ENCODE measurements around the gene TCTN2.

Gene TCTN2

DNA sequence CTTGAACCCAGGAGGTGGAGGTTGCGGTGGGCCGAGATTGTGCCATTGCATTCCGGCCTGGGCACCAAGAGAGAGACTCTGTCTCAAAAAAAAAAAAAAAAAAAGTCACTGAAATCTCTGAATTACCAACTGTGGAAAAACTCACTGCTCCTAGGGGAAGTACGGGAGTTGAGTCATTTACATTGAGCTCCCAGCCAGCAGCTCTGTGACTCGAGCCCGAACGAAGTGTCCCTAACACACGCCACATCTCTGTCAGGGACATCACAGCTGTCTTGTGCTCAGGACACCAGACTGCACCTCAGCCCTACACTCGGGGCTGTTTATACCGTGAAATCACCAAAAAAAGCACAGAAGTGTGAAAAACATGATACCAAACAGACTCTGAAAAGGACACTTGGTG, 62.3 kb downstream of the TCTN2 start:
- no peak overlapping the region for H3K4me2 ChIP-seq (ENCODE audit: insufficient read depth, low read length)
- no peaks in the 10 kb centered on the region for H3K9me3 ChIP-seq (ENCODE audit: insufficient read depth, low read length, severe bottlenecking)
- H2AFZ ChIP-seq (ENCODE audit: low read depth, low read length), result no peak overlapping the region
- no peak overlapping the region for H3K9ac ChIP-seq (ENCODE audit: low read depth, low read length)
- no peaks in the 10 kb centered on the region for H4K20me1 ChIP-seq (ENCODE audit: insufficient read depth, low read length)
- TF ChIP-seq EZH2 (IDR thresholded peaks at IDR 0.05; ENCODE audit: borderline replicate concordance, low read depth, low read length, severe bottlenecking), result no peak
- TF ChIP-seq, protein P1, sequence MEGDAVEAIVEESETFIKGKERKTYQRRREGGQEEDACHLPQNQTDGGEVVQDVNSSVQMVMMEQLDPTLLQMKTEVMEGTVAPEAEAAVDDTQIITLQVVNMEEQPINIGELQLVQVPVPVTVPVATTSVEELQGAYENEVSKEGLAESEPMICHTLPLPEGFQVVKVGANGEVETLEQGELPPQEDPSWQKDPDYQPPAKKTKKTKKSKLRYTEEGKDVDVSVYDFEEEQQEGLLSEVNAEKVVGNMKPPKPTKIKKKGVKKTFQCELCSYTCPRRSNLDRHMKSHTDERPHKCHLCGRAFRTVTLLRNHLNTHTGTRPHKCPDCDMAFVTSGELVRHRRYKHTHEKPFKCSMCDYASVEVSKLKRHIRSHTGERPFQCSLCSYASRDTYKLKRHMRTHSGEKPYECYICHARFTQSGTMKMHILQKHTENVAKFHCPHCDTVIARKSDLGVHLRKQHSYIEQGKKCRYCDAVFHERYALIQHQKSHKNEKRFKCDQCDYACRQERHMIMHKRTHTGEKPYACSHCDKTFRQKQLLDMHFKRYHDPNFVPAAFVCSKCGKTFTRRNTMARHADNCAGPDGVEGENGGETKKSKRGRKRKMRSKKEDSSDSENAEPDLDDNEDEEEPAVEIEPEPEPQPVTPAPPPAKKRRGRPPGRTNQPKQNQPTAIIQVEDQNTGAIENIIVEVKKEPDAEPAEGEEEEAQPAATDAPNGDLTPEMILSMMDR (IDR thresholded peaks at IDR 0.05; ENCODE audit: borderline replicate concordance, extremely low read depth, low read length, poor library complexity, severe bottlenecking), result no peak
- no peak overlapping the region for H3K4me3 ChIP-seq (ENCODE audit: low read depth in 1 of 2, low read length in 2 of 2)
- H3K36me3 ChIP-seq (ENCODE audit: insufficient read depth, low read length), result peaks cover 82% of the 10 kb centered on the region
- H3K4me1 ChIP-seq (ENCODE audit: insufficient read depth, low read length), result no peaks in the 10 kb centered on the region
- no peaks in the 10 kb centered on the region for H3K27me3 ChIP-seq (ENCODE audit: insufficient read depth, low read length, poor library complexity)
- ATAC-seq (ENCODE audit: insufficient read depth, low read depth), result no peak
- DNase-seq, result no peak
- H3K27ac ChIP-seq (ENCODE audit: low read length), result no peak overlapping the region
- no peaks in the 10 kb centered on the region for H3K79me2 ChIP-seq (ENCODE audit: insufficient read depth, low read length)

DNA sequence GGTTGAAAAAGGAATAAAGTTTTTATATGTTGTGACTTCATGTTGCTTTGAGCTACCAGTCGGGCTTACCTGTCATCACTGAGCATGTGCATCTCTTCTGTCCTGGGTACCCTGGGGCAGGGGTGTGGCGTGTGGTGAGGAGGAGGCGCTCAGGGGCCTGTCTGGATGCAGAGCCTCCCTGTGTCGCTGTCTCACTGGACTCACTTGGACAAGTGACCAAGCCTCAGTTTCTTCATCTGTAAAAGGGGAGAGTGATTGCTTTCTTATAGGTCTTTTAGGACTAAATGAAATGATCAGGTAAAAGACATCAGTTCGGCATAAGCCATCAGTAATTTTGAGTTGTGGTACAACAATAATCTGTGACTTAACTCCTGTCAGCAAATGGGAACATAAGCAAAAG, 63.4 kb downstream of the TCTN2 start:
- TF ChIP-seq, protein P1 (IDR thresholded peaks at IDR 0.05; ENCODE audit: borderline replicate concordance, extremely low read depth, low read length, poor library complexity, severe bottlenecking), result no peak
- Histone ChIP-seq H3K27me3 (ENCODE audit: insufficient read depth, low read length, poor library complexity) (no peaks in the 10 kb centered on the region), H3K27ac (ENCODE audit: low read length) (no peak overlapping the region), H2AFZ (ENCODE audit: low read depth, low read length) (no peak overlapping the region), H3K36me3 (ENCODE audit: insufficient read depth, low read length) (peaks cover 82% of the 10 kb centered on the region), H3K4me3 (ENCODE audit: low read depth in 1 of 2, low read length in 2 of 2) (no peak overlapping the region), H3K9ac (ENCODE audit: low read depth, low read length) (no peak overlapping the region), H3K9me3 (ENCODE audit: insufficient read depth, low read length, severe bottlenecking) (no peaks in the 10 kb centered on the region), H3K4me1 (ENCODE audit: insufficient read depth, low read length) (no peaks in the 10 kb centered on the region), H3K4me2 (ENCODE audit: insufficient read depth, low read length) (no peak overlapping the region), H3K79me2 (ENCODE audit: insufficient read depth, low read length) (no peaks in the 10 kb centered on the region), H4K20me1 (ENCODE audit: insufficient read depth, low read length) (no peaks in the 10 kb centered on the region)
- DNase-seq (no peak), ATAC-seq (ENCODE audit: insufficient read depth, low read depth) (no peak)

DNA sequence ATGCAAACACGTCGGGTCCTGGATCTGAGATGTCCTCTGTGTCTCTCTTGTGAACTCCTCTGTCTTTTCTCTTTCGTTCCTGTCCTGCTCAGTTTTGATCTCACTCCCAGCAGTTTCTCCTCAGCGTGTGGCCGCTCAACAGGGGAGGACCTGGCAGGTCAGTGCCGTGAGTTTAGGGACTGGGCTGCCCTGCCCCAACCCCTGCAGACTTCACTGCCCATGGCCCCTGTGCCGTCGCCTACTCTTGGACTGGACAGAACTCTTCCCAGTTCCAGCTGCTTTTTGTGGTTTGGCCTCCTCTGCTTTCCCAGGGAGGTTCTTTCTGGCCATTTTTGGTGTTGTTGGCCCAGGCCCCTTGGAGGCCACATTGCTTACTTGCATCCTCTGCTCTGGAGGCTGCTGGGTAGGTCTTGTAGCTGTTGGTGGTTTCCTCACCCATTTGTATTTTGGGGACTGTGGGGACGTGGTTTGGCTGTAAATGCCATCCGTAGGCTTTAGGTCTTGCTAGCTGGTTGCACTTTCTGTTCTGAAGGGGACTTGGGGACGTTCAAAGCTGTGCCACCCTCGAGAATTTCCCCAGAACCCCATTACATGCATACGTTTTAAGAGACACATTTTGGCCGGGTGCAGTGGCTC, 71.1 kb downstream of the TCTN2 start:
- Histone ChIP-seq H3K36me3 (ENCODE audit: insufficient read depth, low read length) (peaks cover 85% of the 10 kb centered on the region), H3K79me2 (ENCODE audit: insufficient read depth, low read length) (no peaks in the 10 kb centered on the region), H3K4me3 (ENCODE audit: low read depth in 1 of 2, low read length in 2 of 2) (no peak overlapping the region), H2AFZ (ENCODE audit: low read depth, low read length) (no peak overlapping the region), H3K4me1 (ENCODE audit: insufficient read depth, low read length) (no peaks in the 10 kb centered on the region), H3K27ac (ENCODE audit: low read length) (no peak overlapping the region), H3K9me3 (ENCODE audit: insufficient read depth, low read length, severe bottlenecking) (no peaks in the 10 kb centered on the region), H4K20me1 (ENCODE audit: insufficient read depth, low read length) (no peaks in the 10 kb centered on the region; the same call in 1 of the 2 replicates), H3K4me2 (ENCODE audit: insufficient read depth, low read length) (no peak overlapping the region), H3K27me3 (ENCODE audit: insufficient read depth, low read length, poor library complexity) (no peaks in the 10 kb centered on the region), H3K9ac (ENCODE audit: low read depth, low read length) (no peak overlapping the region)
- ATAC-seq (ENCODE audit: insufficient read depth, low read depth) (no peak), DNase-seq (no peak)
- no peak for TF ChIP-seq EZH2 (IDR thresholded peaks at IDR 0.05; ENCODE audit: borderline replicate concordance, low read depth, low read length, severe bottlenecking)
- TF ChIP-seq, protein P1 (IDR thresholded peaks at IDR 0.05; ENCODE audit: borderline replicate concordance, extremely low read depth, low read length, poor library complexity, severe bottlenecking), result no peak

Measured in DND-41 (cell line).